Endothelial cell of umbilical vein (primary cell): ENCODE data around the gene UBE2E1. TPM values are rescaled to one million over a fixed set of nuclear protein-coding genes. Genes with fewer than 3 reads are reported as not detected.

Experiments used
- BruUV-seq: library from RNA; stranded (reverse); fragments of 400-500 nt; replicated peaks from 2 replicates; lab custom pipeline; 2021; lab: Mats Ljungman, UMichigan
- CTCF ChIA-PET: fragments of 300-600, 350-600 bp; sonication (Branson Sonifier 250); formaldehyde crosslinking; loops from one replicate; lab custom pipeline; 2021; ENCODE audit warnings: antibody characterized with exemption, inconsistent platforms; lab: Charles Lee
- POLR2A ChIA-PET: fragments of 300-600, 350-600 bp; sonication (Branson Sonifier 250); formaldehyde crosslinking; loops from one replicate; lab custom pipeline; 2021; ENCODE audit warnings: antibody characterized with exemption, inconsistent platforms; lab: Charles Lee
- DNase-seq: peaks from one replicate; pipeline ENCODE4 v3.0.0-alpha.2; 2011; ENCODE audit warnings: low read depth, low spot score
- FAIRE-seq: peaks from 2 replicates; lab custom pipeline; 2011; peaks lifted over from hg19 to GRCh38; lab: Jason Lieb, UNC
- H2AFZ ChIP-seq: 2 replicates; pipeline ENCODE4 v1.6.0; 2012; ENCODE audit warnings: low read depth, low read length, control low read depth, inconsistent platforms
- H3K27ac ChIP-seq: 2 replicates; pipeline ENCODE4 v1.5.1; 2011; ENCODE audit warnings: low read depth, mild to moderate bottlenecking, control low read depth, low read length, moderate library complexity; ENCODE audit not compliant: insufficient read depth
- H3K27me3 ChIP-seq, 2 experiments: 2 replicates each; pipeline versions ENCODE4 v1.6.0 to v1.6.1; 2011; ENCODE audit warnings: low read length in 2 of 2, mixed read lengths in 1 of 2; ENCODE audit not compliant: control insufficient read depth in 2 of 2, insufficient read depth in 2 of 2
- H3K36me3 ChIP-seq, 2 experiments: 2 replicates in 1 of 2; 3 replicates in 1 of 2; pipeline ENCODE4 v1.5.1; 2011; ENCODE audit warnings: low read length in 2 of 2, mild to moderate bottlenecking in 1 of 2, moderate library complexity in 1 of 2; ENCODE audit not compliant: control insufficient read depth in 2 of 2, insufficient read depth in 2 of 2; ENCODE audit errors: extremely low read depth in 1 of 2
- H3K4me1 ChIP-seq: 3 replicates; pipeline ENCODE4 v1.5.1; 2011; ENCODE audit warnings: mild to moderate bottlenecking, low read length; ENCODE audit not compliant: control insufficient read depth, insufficient read depth; ENCODE audit errors: extremely low read depth
- H3K4me2 ChIP-seq: 2 replicates; pipeline ENCODE4 v1.6.1; 2011; ENCODE audit warnings: low read length, control low read depth, mixed read lengths; ENCODE audit not compliant: insufficient read depth
- H3K4me3 ChIP-seq, 3 experiments: fragments of 200-600 bp in 1 of 3; sonication (generic), shearing (Covaris generic) in 1 of 3; replicated peaks in 1 of 3; 2 replicates each; pipeline ENCODE4 v1.5.1; 2011 to 2016; ENCODE audit warnings: control low read depth in 3 of 3, low read length in 3 of 3, mild to moderate bottlenecking in 2 of 3, inconsistent platforms in 1 of 3, low read depth in 1 of 3, moderate library complexity in 1 of 3; ENCODE audit not compliant: insufficient read depth in 1 of 3
- H3K79me2 ChIP-seq: 2 replicates; pipeline ENCODE4 v1.6.0; 2012; ENCODE audit warnings: low read length, inconsistent platforms; ENCODE audit not compliant: control insufficient read depth, insufficient read depth
- H3K9ac ChIP-seq: replicated peaks from 2 replicates; pipeline ENCODE3; 2011; ENCODE audit warnings: low read length, control low read depth; ENCODE audit not compliant: insufficient read depth; ENCODE audit errors: extremely low read depth
- H3K9me1 ChIP-seq: replicated peaks from 3 replicates; pipeline ENCODE4 v1.6.0; 2011; ENCODE audit warnings: mild to moderate bottlenecking, low read length; ENCODE audit not compliant: control insufficient read depth, insufficient read depth; ENCODE audit errors: extremely low read depth
- H3K9me3 ChIP-seq: replicated peaks from 2 replicates; pipeline ENCODE4 v1.5.1; 2012; ENCODE audit warnings: low read length, inconsistent platforms; ENCODE audit not compliant: control insufficient read depth, insufficient read depth
- H4K20me1 ChIP-seq: replicated peaks from 2 replicates; pipeline ENCODE3; 2011; ENCODE audit warnings: mild to moderate bottlenecking, low read length; ENCODE audit not compliant: control insufficient read depth, insufficient read depth; ENCODE audit errors: extremely low read depth
- EZH2 ChIP-seq: IDR thresholded peaks from 2 replicates; pipeline ENCODE4 v1.6.1; 2012; ENCODE audit warnings: borderline replicate concordance, low read depth, mild to moderate bottlenecking, moderate library complexity, low read length, inconsistent platforms; ENCODE audit not compliant: severe bottlenecking
- FOS ChIP-seq: IDR thresholded peaks from 2 replicates; pipeline ENCODE4 v1.6.1; 2011; ENCODE audit warnings: mild to moderate bottlenecking, low read length, moderate library complexity, borderline replicate concordance; ENCODE audit not compliant: insufficient read depth
- GATA2 ChIP-seq: IDR thresholded peaks from 2 replicates; pipeline ENCODE4 v1.7.0; 2011; ENCODE audit warnings: low read depth, mild to moderate bottlenecking, moderate library complexity, mixed read lengths, low read length; ENCODE audit not compliant: insufficient read length, insufficient read depth
- JUN ChIP-seq: IDR thresholded peaks from 2 replicates; pipeline ENCODE4 v1.6.1; 2011; ENCODE audit warnings: borderline replicate concordance, low read depth; ENCODE audit not compliant: insufficient read length, insufficient read depth
- MYC ChIP-seq: IDR thresholded peaks from one replicate; pipeline ENCODE4 v1.6.1; 2011; ENCODE audit warnings: mild to moderate bottlenecking, low read depth, low read length
- POLR2A ChIP-seq: IDR thresholded peaks from 2 replicates; pipeline ENCODE4 v1.6.1; 2012; ENCODE audit warnings: low read depth, mild to moderate bottlenecking, control low read depth, low read length
- POLR2AphosphoS5 ChIP-seq: IDR thresholded peaks from 2 replicates; pipeline ENCODE4 v1.6.1; 2012; ENCODE audit warnings: low read depth, mild to moderate bottlenecking, control low read depth, low read length, moderate library complexity; ENCODE audit not compliant: insufficient read depth
- dilution Hi-C: fragments of 300-500 bp; cut with MboI; formaldehyde crosslinking; loops from one replicate; pipeline ENCODE4 v1.15.0; 2019; ENCODE audit warnings: low sequenced_read_pairs; ENCODE audit not compliant: extremely low pct_ligation_motif_present
- intact Hi-C: fragments of 100-400 bp; cut with micrococcal nuclease; formaldehyde crosslinking; loops from one replicate; pipeline ENCODE4 v1.10.0; 2022
- polyA plus RNA-seq, 4 experiments: library from polyadenylated mRNA; depleted of rRNA in 3 of 4; stranded (reverse) in 3 of 4; unstranded in 1 of 4; fragments of >200 nt; gene quantifications; 2 replicates each; pipeline versions ENCODE4 v1.2.1 to v1.2.3, GENCODE V29; 2011 to 2012; ENCODE audit warnings: missing spikeins in 1 of 4
- total RNA-seq: library from RNA; stranded (reverse); gene quantifications from 2 replicates; pipeline ENCODE4 v1.2.3, GENCODE V29; 2021
- TF ChIP-seq, protein P1 (sequence below): IDR thresholded peaks from 2 replicates; pipeline ENCODE4 v1.6.1; 2011; ENCODE audit not compliant: insufficient read depth, insufficient read length
- TF ChIP-seq, protein P2 (sequence below), 2 donors: IDR thresholded peaks; 1 replicate in 1 of 2; 2 replicates in 1 of 2; pipeline ENCODE4 v1.5.1; 2011; ENCODE audit warnings: low read length in 2 of 2, mild to moderate bottlenecking in 2 of 2, moderate library complexity in 2 of 2, control low read depth in 1 of 2, inconsistent platforms in 1 of 2, low read depth in 1 of 2; ENCODE audit not compliant: insufficient read depth in 1 of 2; ENCODE audit errors: extremely low read depth in 1 of 2

Gene UBE2E1
- total and polyA plus RNA-seq, 2 donors (not counting 3 experiments of a cell fraction or from before 2014, with no cell fraction given), result 72.7 to 114 TPM

DNA sequence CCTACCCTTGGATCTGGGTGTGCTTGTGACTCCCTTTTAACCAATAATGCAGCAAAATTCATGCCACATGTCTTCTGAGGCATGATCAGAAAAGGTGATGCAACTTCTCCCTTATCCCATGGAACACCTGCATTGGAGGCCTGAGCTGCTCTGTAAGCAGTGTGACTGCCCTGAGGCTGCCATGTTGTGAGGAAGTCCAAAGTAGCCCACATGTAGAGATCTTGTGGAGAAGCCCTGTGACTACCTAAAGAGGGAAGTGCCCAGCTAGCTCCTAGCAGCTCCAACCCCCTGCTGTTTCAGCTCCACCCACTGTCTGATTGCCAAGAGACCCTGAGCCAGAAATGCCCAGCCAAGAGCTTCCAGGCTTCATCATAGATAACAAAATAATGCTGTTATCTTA is 132.9 kb downstream of the UBE2E1 start:
- no peak overlapping the region for H2AFZ ChIP-seq
- no peak overlapping the region for H3K4me3 ChIP-seq
- H3K9me1 ChIP-seq, result no peaks in the 10 kb centered on the region
- no peaks in the 10 kb centered on the region for H3K79me2 ChIP-seq
- H3K9me3 ChIP-seq, result no peaks in the 10 kb centered on the region
- FAIRE-seq (no peak), DNase-seq (no peak)
- no peak overlapping the region for H3K27ac ChIP-seq
- intact Hi-C loops (no loop called here), dilution Hi-C loops (no loop called here)
- no peaks in the 10 kb centered on the region for H3K4me1 ChIP-seq
- POLR2A ChIA-PET, result interaction anchor here (1.0 kb wide), 1 partner anchor 16 kb away, joined by 4 read pairs; no protein-coding TSS in a partner anchor
- CTCF ChIA-PET, result no interaction called here
- H3K36me3 ChIP-seq, result no peaks in the 10 kb centered on the region
- TF ChIP-seq, protein P1, sequence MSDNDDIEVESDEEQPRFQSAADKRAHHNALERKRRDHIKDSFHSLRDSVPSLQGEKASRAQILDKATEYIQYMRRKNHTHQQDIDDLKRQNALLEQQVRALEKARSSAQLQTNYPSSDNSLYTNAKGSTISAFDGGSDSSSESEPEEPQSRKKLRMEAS, result no peak
- TF ChIP-seq POLR2A (no peak), JUN (no peak), EZH2 (no peak), GATA2 (no peak), POLR2AphosphoS5 (no peak), MYC (no peak), FOS (no peak)
- TF ChIP-seq, protein P2, sequence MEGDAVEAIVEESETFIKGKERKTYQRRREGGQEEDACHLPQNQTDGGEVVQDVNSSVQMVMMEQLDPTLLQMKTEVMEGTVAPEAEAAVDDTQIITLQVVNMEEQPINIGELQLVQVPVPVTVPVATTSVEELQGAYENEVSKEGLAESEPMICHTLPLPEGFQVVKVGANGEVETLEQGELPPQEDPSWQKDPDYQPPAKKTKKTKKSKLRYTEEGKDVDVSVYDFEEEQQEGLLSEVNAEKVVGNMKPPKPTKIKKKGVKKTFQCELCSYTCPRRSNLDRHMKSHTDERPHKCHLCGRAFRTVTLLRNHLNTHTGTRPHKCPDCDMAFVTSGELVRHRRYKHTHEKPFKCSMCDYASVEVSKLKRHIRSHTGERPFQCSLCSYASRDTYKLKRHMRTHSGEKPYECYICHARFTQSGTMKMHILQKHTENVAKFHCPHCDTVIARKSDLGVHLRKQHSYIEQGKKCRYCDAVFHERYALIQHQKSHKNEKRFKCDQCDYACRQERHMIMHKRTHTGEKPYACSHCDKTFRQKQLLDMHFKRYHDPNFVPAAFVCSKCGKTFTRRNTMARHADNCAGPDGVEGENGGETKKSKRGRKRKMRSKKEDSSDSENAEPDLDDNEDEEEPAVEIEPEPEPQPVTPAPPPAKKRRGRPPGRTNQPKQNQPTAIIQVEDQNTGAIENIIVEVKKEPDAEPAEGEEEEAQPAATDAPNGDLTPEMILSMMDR (IDR thresholded peaks at IDR 0.05; ENCODE audit: extremely low read depth in 1 of 2, insufficient read depth in 1 of 2, low read depth in 1 of 2, low read length in 2 of 2), result no peak
- no peak overlapping the region for H3K9ac ChIP-seq
- BruUV-seq, result no TSS peak
- H4K20me1 ChIP-seq, result no peaks in the 10 kb centered on the region
- H3K27me3 ChIP-seq, result peaks cover 3% of the 10 kb centered on the region in 2 experiments
- no peak overlapping the region for H3K4me2 ChIP-seq
